ENCODE measurements around the gene PFDN1.

DNA sequence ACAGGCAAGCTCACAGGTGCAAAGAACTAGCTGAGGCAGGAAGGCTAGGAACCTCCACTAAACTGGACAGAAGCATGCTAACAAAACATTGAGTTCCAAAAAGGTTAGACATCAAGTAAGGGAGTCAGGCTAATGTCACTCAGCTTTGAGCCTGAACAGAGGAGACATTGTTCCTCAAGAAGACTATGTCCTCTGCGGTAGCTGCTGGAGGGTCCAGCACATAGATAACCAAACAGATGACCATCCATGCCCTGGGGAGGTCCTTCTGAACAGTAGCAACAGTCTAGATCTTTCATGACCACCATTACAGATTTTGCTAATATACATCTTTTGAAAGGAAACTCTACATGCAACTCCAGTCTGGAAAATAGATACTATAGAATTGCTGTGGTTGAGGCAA lies 70.2 kb downstream of the PFDN1 start:
- no peak for TF ChIP-seq CTCF (IDR thresholded peaks at IDR 0.05; ENCODE audit: low read depth, low read length, poor library complexity, severe bottlenecking)
- TF ChIP-seq EZH2phosphoT487 (IDR thresholded peaks at IDR 0.05; ENCODE audit: borderline replicate concordance, low read length) = no peak
